Activated CD4-positive, alpha-beta T cell treated with anti-CD3 and anti-CD28 coated beads, Interleukin-2, amount 10 ng/mL, durations not matched to agents 7 days and 5 days (primary cell): ENCODE data around the gene TBC1D14. TPM values are rescaled to one million over a fixed set of nuclear protein-coding genes. Genes with fewer than 3 reads are reported as not detected.

Experiments
- CTCF ChIA-PET: fragments of 350-600 bp; sonication (Branson Sonifier 250); formaldehyde crosslinking; loops from one replicate; lab custom pipeline; 2021; ENCODE audit warnings: antibody characterized with exemption; lab: Charles Lee
- POLR2A ChIA-PET: fragments of 350-600 bp; sonication (Branson Sonifier 250); formaldehyde crosslinking; loops from one replicate; lab custom pipeline; 2021; ENCODE audit warnings: antibody characterized with exemption; lab: Charles Lee
- DNase-seq: peaks from one replicate; pipeline ENCODE4 v3.0.0-alpha.2; 2020
- H3K27ac Mint-ChIP-seq: one replicate; pipeline ENCODE4 v1.8.0; 2021; ENCODE audit warnings: mild to moderate bottlenecking, moderate library complexity, mixed read lengths
- H3K27me3 Mint-ChIP-seq: one replicate; pipeline ENCODE4 v1.8.0; 2021; ENCODE audit warnings: mixed read lengths
- H3K36me3 Mint-ChIP-seq: one replicate; pipeline ENCODE4 v1.8.0; 2021; ENCODE audit warnings: low read depth, mixed read lengths
- H3K4me1 Mint-ChIP-seq: one replicate; pipeline ENCODE4 v1.8.0; 2021; ENCODE audit warnings: mixed read lengths
- H3K4me3 Mint-ChIP-seq: one replicate; pipeline ENCODE4 v1.8.0; 2021; ENCODE audit warnings: mild to moderate bottlenecking, moderate library complexity, mixed read lengths
- H3K9me3 Mint-ChIP-seq: one replicate; pipeline ENCODE4 v1.8.0; 2021; ENCODE audit warnings: mixed read lengths
- total RNA-seq, 2 experiments: library from RNA; stranded (reverse); gene quantifications; one replicate each; pipeline ENCODE4 v1.2.3, GENCODE V29; 2021

TBC1D14 gene
- total RNA-seq, 2 experiments from 2014 or later: 50.1 to 50.2 TPM

- POLR2A ChIA-PET: no interaction called here
Observed at GRCh38 chr4:6892190-6892908, 17.3 kb upstream of the TBC1D14 start.

GRCh38 chr4:6892909-6893202 lies 16.8 kb upstream of the TBC1D14 start:
- CTCF ChIA-PET: interaction anchor here (1.0 to 1.9 kb wide), 10 partner anchors 9 to 202 kb away, joined by 3 to 6 read pairs (median 4); no protein-coding TSS in a partner anchor
- H3K36me3 Mint-ChIP-seq: peaks cover 10% of the 10 kb centered on the region
- no peaks in the 10 kb centered on the region for H3K27me3 Mint-ChIP-seq
- no peak for DNase-seq
- no peak overlapping the region for H3K4me3 Mint-ChIP-seq
- POLR2A ChIA-PET: interaction anchor here (0.8 kb wide), 1 partner anchor 121 kb away, joined by 3 read pairs; no protein-coding TSS in a partner anchor
- H3K4me1 Mint-ChIP-seq: peaks cover 38% of the 10 kb centered on the region
- H3K9me3 Mint-ChIP-seq: peaks cover 10% of the 10 kb centered on the region
- peak overlapping the region; percentile 83 for H3K27ac Mint-ChIP-seq

More at GRCh38 chr4:6892190-6892908, 17.3 kb upstream of the TBC1D14 start:
- CTCF ChIA-PET: interaction anchor here (0.9 to 1.5 kb wide), 14 partner anchors 11 to 217 kb away, joined by 3 to 6 read pairs (median 4); a partner anchor contains a TSS
- DNase-seq: peak; percentile 55
- no peaks in the 10 kb centered on the region for H3K27me3 Mint-ChIP-seq
- H3K36me3 Mint-ChIP-seq: peaks cover 10% of the 10 kb centered on the region
- peak overlapping the region; percentile 17 for H3K4me3 Mint-ChIP-seq
- H3K27ac Mint-ChIP-seq: peak overlapping the region; percentile 83
- H3K4me1 Mint-ChIP-seq: peaks cover 38% of the 10 kb centered on the region
- peaks cover 10% of the 10 kb centered on the region for H3K9me3 Mint-ChIP-seq

GRCh38 chr4:6893449-6894085 lies 16.1 kb upstream of the TBC1D14 start:
- H3K27ac Mint-ChIP-seq: peak overlapping the region; percentile 74
- peaks cover 10% of the 10 kb centered on the region for H3K9me3 Mint-ChIP-seq
- H3K4me3 Mint-ChIP-seq: no peak overlapping the region
- H3K27me3 Mint-ChIP-seq: no peaks in the 10 kb centered on the region
- peaks cover 38% of the 10 kb centered on the region for H3K4me1 Mint-ChIP-seq
- DNase-seq: no peak
- POLR2A ChIA-PET: interaction anchor here (0.6 to 0.8 kb wide), 2 partner anchors 39 to 120 kb away, joined by 3 to 15 read pairs; no protein-coding TSS in a partner anchor
- H3K36me3 Mint-ChIP-seq: peaks cover 10% of the 10 kb centered on the region
- CTCF ChIA-PET: interaction anchor here (1.0 to 2.0 kb wide), 8 partner anchors 9 to 202 kb away, joined by 3 to 6 read pairs (median 4); no protein-coding TSS in a partner anchor

DNA sequence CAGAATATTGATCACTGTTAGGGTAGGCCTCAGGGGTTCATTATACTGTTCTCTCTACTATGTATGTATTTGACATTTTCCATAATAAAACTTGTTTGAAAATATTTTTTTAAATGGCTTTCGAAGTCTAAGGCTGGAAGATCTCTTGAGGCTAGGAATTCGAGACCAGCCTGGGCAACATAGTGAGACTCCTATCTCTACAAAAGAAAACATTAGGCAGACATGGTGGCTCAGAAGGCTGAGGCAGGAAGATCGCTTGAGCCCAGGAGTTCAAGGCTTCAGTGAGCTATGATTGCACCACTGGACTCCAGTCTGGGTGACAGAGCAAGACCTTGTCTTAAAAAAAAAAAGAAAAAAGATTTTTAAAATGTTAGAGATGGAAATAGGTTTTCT lies 15.5 kb upstream of the TBC1D14 start:
- Mint-ChIP-seq H3K27ac (peak overlapping the region; percentile 68), H3K4me1 (peaks cover 42% of the 10 kb centered on the region), H3K36me3 (peaks cover 10% of the 10 kb centered on the region), H3K9me3 (peaks cover 10% of the 10 kb centered on the region), H3K4me3 (no peak overlapping the region), H3K27me3 (no peaks in the 10 kb centered on the region)
- ChIA-PET POLR2A (no interaction called here), CTCF (interaction anchor here (0.6 to 2.0 kb wide), 7 partner anchors 8 to 254 kb away, joined by 3 to 6 read pairs (median 4); no protein-coding TSS in a partner anchor)
- DNase-seq: no peak

DNA sequence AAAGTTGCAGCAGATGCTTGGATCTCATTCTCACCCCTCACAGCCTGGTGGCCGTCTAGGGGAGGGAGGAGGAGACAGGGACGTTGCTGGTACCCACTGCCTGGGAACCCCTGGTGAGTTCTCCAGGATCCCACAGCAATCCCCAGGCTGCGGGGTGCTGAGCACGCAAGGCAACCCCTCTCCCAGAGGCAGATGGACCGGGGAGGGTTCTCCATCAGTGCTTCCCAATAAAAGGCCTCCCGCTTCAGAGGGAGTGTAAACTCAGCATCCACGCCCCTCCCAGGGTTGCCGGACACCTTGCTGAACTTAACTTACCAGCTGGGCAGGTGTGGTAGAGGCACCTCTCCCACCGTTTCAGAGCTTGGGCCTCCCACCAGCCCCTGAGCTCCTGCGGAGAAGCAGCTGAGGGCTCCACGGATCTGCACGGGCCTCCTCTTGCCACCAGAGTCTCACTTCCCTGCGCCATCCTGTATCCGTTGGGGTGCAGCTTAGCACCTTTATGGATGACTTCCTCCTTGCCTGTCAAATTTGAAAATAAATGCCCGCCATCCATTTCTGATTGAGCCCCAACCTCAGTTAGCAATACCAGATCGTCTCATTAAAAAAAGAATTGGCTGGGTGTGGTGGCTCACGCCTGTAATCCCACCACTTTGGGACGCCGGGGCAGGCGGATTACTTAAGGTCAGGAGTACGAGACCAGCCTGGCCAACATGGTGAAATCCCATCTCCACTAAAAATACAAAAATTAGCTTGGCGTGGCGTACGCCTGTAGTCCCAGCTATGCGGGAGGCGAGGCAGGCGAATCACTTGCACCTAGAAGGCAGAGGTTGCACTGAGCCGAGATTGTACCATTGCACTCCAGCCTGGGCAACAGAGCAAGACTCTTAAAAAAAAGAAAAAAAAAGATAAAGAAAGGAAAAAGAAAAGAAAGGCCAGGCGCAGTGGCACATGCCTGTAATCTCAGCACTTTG lies 14.8 kb upstream of the TBC1D14 start:
- no peak overlapping the region for H3K4me3 Mint-ChIP-seq
- POLR2A ChIA-PET: interaction anchor here (1.0 kb wide), 1 partner anchor 14 kb away, joined by 3 read pairs; no protein-coding TSS in a partner anchor

GRCh38 chr4:6896035-6896434 lies 13.6 kb upstream of the TBC1D14 start:
- no peaks in the 10 kb centered on the region for H3K27me3 Mint-ChIP-seq
- H3K4me3 Mint-ChIP-seq: no peak overlapping the region
- ChIA-PET POLR2A (interaction anchor here (1.0 kb wide), 1 partner anchor 13 kb away, joined by 3 read pairs; no protein-coding TSS in a partner anchor), CTCF (interaction anchor here (1.3 kb wide), 1 partner anchor 22 kb away, joined by 5 read pairs; no protein-coding TSS in a partner anchor)
- H3K27ac Mint-ChIP-seq: no peak overlapping the region
- no peak for DNase-seq
- peaks cover 61% of the 10 kb centered on the region for H3K4me1 Mint-ChIP-seq
- H3K36me3 Mint-ChIP-seq: no peaks in the 10 kb centered on the region
- no peaks in the 10 kb centered on the region for H3K9me3 Mint-ChIP-seq

More for the DNA sequence above, 14.8 kb upstream of the TBC1D14 start:
- no peak for DNase-seq
- CTCF ChIA-PET: interaction anchor here (0.6 to 2.0 kb wide), 5 partner anchors 14 to 255 kb away, joined by 3 to 6 read pairs (median 5); no protein-coding TSS in a partner anchor
- Mint-ChIP-seq H3K27me3 (no peaks in the 10 kb centered on the region), H3K9me3 (peaks cover 10% of the 10 kb centered on the region), H3K27ac (peak overlapping the region; percentile 68), H3K36me3 (peaks cover 8% of the 10 kb centered on the region), H3K4me1 (peaks cover 49% of the 10 kb centered on the region)

- Mint-ChIP-seq H3K36me3 (no peaks in the 10 kb centered on the region), H3K27me3 (no peaks in the 10 kb centered on the region), H3K27ac (peak overlapping the region; percentile 97), H3K4me3 (no peak overlapping the region), H3K9me3 (no peaks in the 10 kb centered on the region), H3K4me1 (peaks cover 45% of the 10 kb centered on the region)
- ChIA-PET POLR2A (interaction anchor here (0.6 kb wide), 2 partner anchors 121 to 202 kb away, joined by 5 to 6 read pairs; no protein-coding TSS in a partner anchor), CTCF (interaction anchor here (0.6 to 2.7 kb wide), 7 partner anchors 10 to 224 kb away, joined by 3 to 12 read pairs (median 3); partner anchors contain the start of gene TBC1D14)
- no peak for DNase-seq
Observed at GRCh38 chr4:6898763-6899162, 10.9 kb upstream of the TBC1D14 start.

GRCh38 chr4:6900181-6900812 lies 9.3 kb upstream of the TBC1D14 start:
- POLR2A ChIA-PET: interaction anchor here (0.7 to 1.9 kb wide), 4 partner anchors 9 to 196 kb away, joined by 3 to 7 read pairs (median 3); partner anchors contain the start of gene TBC1D14
- Mint-ChIP-seq H3K4me1 (peaks cover 40% of the 10 kb centered on the region), H3K4me3 (no peak overlapping the region), H3K27me3 (no peaks in the 10 kb centered on the region), H3K36me3 (no peaks in the 10 kb centered on the region), H3K9me3 (no peaks in the 10 kb centered on the region), H3K27ac (peak overlapping the region; percentile 97)
- CTCF ChIA-PET: interaction anchor here (0.8 to 2.7 kb wide), 9 partner anchors 9 to 226 kb away, joined by 3 to 12 read pairs (median 4); partner anchors contain the start of gene TBC1D14
- no peak for DNase-seq

DNA sequence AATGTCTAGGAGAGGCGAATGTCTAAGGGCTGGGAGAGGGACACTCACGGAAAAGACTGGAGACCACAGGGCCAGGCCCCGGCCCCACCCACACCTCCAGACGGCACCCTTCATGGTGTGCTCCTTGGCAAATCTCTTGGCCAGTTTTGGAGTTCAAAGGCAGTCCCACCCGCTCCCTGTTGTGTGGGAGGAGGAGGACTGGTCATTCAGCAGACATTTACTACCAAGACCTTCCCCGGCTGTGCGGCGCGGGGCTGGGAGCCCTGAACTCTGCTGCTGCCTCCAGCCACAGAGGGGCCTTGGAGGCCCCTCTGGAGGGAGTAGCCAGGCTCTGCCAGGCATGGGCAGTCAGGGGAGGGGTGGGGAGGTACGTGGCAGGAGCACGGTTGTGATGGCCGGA lies 8.7 kb upstream of the TBC1D14 start:
- CTCF ChIA-PET: interaction anchor here (0.9 to 2.7 kb wide), 2 partner anchors 8 to 27 kb away, joined by 3 to 12 read pairs; partner anchors contain the start of gene TBC1D14
- peaks cover 46% of the 10 kb centered on the region for H3K4me1 Mint-ChIP-seq

DNA sequence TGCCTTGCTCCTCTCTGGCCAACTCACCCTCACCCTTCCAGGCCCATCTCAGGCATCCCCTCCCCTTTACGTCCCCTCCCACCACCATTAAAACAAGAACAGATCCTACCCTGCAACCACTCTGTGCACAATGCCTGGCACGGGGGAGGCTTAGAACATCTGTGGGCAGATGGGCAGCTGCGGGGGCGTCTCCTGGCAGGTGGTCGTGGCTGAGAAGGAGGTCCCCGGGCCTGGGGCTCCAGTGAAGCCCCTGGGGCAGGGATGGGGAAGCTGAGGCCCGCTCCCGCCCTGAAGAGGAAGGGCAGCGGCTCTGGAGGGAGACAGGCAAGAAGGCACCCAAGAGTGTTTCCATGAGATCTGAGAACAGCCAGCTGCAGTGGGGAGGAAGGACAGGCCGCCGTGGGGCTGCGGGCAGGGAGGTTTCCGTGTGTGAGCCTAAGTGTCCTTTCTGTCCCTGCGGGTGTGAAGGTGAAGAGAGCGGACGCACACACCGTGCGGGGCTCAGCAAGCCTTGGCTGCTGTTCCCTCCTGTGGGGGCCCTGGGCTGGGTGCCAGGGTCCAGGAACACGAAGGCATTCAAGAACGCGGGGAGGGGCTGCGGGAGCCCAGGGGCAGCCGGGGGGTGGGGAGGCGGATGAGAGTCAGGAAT lies 7.8 kb upstream of the TBC1D14 start:
- POLR2A ChIA-PET: no interaction called here
- Mint-ChIP-seq H3K4me3 (no peak overlapping the region), H3K36me3 (no peaks in the 10 kb centered on the region), H3K27me3 (no peaks in the 10 kb centered on the region), H3K4me1 (peaks cover 46% of the 10 kb centered on the region), H3K27ac (no peak overlapping the region), H3K9me3 (no peaks in the 10 kb centered on the region)
- DNase-seq: no peak
- CTCF ChIA-PET: interaction anchor here (1.0 kb wide), 1 partner anchor 8 kb away, joined by 4 read pairs; no protein-coding TSS in a partner anchor

More for the DNA sequence above, 8.7 kb upstream of the TBC1D14 start:
- Mint-ChIP-seq H3K27me3 (no peaks in the 10 kb centered on the region), H3K36me3 (no peaks in the 10 kb centered on the region), H3K4me3 (no peak overlapping the region), H3K27ac (peak overlapping the region; percentile 97), H3K9me3 (no peaks in the 10 kb centered on the region)
- no peak for DNase-seq
- POLR2A ChIA-PET: interaction anchor here (0.7 to 1.9 kb wide), 2 partner anchors 8 to 152 kb away, joined by 3 to 7 read pairs; partner anchors contain the start of gene TBC1D14
